IMR-90 (cell line): Measurements from ENCODE around the gene HS2ST1. TPM values are rescaled to one million over a fixed set of nuclear protein-coding genes. Genes with fewer than 3 reads are reported as not detected.

Experiments
- ATAC-seq: fragments of 200-7000 bp; cut with Tn5 transposase; 2 replicates; pipeline ENCODE4 v1.9.1; 2020; ENCODE audit warnings: low read depth, mild to moderate bottlenecking, moderate library complexity
- BruUV-seq: library from RNA; stranded (reverse); fragments of 400-500 nt; replicated peaks from 2 replicates; lab custom pipeline; 2021; lab: Mats Ljungman, UMichigan
- CTCF ChIA-PET: fragments of 300-600 bp; formaldehyde crosslinking; extraction: SDS; loops from one replicate; lab custom pipeline; 2021; ENCODE audit warnings: antibody characterized with exemption; lab: Yijun Ruan, JAX
- POLR2A ChIA-PET: fragments of 300-600 bp; sonication (Branson Sonifier 250); formaldehyde crosslinking; loops from one replicate; lab custom pipeline; 2022; ENCODE audit warnings: antibody characterized with exemption; ENCODE audit not compliant: unreplicated experiment; lab: Charles Lee
- DNase-seq: peaks from one replicate; pipeline ENCODE4 v3.0.0; 2013
- H2AFZ ChIP-seq: replicated peaks from 2 replicates; pipeline ENCODE3; 2013; ENCODE audit warnings: low read length, mild to moderate bottlenecking; ENCODE audit not compliant: poor library complexity
- H2AK5ac ChIP-seq: 2 replicates; pipeline ENCODE4 v1.6.1; 2013; ENCODE audit warnings: low read depth, low read length, inconsistent platforms
- H2AK9ac ChIP-seq: replicated peaks from 2 replicates; pipeline ENCODE3; 2013; ENCODE audit warnings: mild to moderate bottlenecking, low read depth, low read length, moderate library complexity; ENCODE audit not compliant: poor library complexity
- H2BK120ac ChIP-seq: 2 replicates; pipeline ENCODE4 v1.6.1; 2013; ENCODE audit warnings: low read depth, low read length, inconsistent platforms
- H2BK15ac ChIP-seq: 3 replicates; pipeline ENCODE4 v1.6.1; 2013; ENCODE audit warnings: low read depth, low read length, inconsistent platforms
- H2BK20ac ChIP-seq: 2 replicates; pipeline ENCODE4 v1.6.1; 2013; ENCODE audit warnings: low read depth, mild to moderate bottlenecking, inconsistent platforms, low read length, moderate library complexity
- H2BK5ac ChIP-seq: 2 replicates; pipeline ENCODE4 v1.6.1; 2013; ENCODE audit warnings: mild to moderate bottlenecking, low read depth, low read length, inconsistent platforms; ENCODE audit not compliant: poor library complexity, severe bottlenecking
- H3K14ac ChIP-seq: replicated peaks from 2 replicates; pipeline ENCODE4 v1.6.1; 2013; ENCODE audit warnings: low read depth, low read length, inconsistent platforms
- H3K18ac ChIP-seq: 2 replicates; pipeline ENCODE4 v1.6.1; 2013; ENCODE audit warnings: low read depth, low read length, control low read depth
- H3K23ac ChIP-seq: 2 replicates; pipeline ENCODE4 v1.6.1; 2013; ENCODE audit warnings: low read depth, low read length, inconsistent platforms
- H3K27ac ChIP-seq: 2 replicates; pipeline ENCODE4 v1.5.1; 2013; ENCODE audit warnings: mild to moderate bottlenecking, control low read depth, low read length; ENCODE audit not compliant: insufficient read depth
- H3K27me3 ChIP-seq: 2 replicates; pipeline ENCODE4 v1.6.1; 2013; ENCODE audit warnings: low read length; ENCODE audit not compliant: control insufficient read depth, insufficient read depth
- H3K36me3 ChIP-seq: 2 replicates; pipeline ENCODE4 v1.6.1; 2013; ENCODE audit warnings: low read length, mixed read lengths; ENCODE audit not compliant: control insufficient read depth, insufficient read depth
- H3K4ac ChIP-seq: 2 replicates; pipeline ENCODE4 v1.6.1; 2013; ENCODE audit warnings: low read depth, low read length, inconsistent platforms
- H3K4me1 ChIP-seq: 2 replicates; pipeline ENCODE4 v1.6.1; 2013; ENCODE audit warnings: low read length, mixed read lengths; ENCODE audit not compliant: control insufficient read depth, insufficient read depth
- H3K4me2 ChIP-seq: 2 replicates; pipeline ENCODE4 v1.6.1; 2013; ENCODE audit warnings: low read depth, mild to moderate bottlenecking, control low read depth, low read length, moderate library complexity
- H3K4me3 ChIP-seq: 2 replicates; pipeline ENCODE4 v1.5.1; 2013; ENCODE audit warnings: low read depth, mild to moderate bottlenecking, control low read depth, low read length, moderate library complexity; ENCODE audit not compliant: insufficient read depth
- H3K56ac ChIP-seq: 2 replicates; pipeline ENCODE4 v1.6.1; 2013; ENCODE audit warnings: low read length, inconsistent platforms; ENCODE audit not compliant: insufficient read depth; ENCODE audit errors: extremely low read depth
- H3K79me1 ChIP-seq, 2 experiments: 2 replicates each; pipeline ENCODE4 v1.6.1; 2013; ENCODE audit warnings: low read length in 2 of 2, inconsistent platforms in 1 of 2, low read depth in 1 of 2
- H3K9ac ChIP-seq: 2 replicates; pipeline ENCODE4 v1.6.1; 2013; ENCODE audit warnings: low read depth, low read length, control low read depth
- H3K9me1 ChIP-seq: 2 replicates; pipeline ENCODE4 v1.6.1; 2013; ENCODE audit warnings: low read length, inconsistent platforms; ENCODE audit not compliant: insufficient read depth
- H3K9me3 ChIP-seq: 2 replicates; pipeline ENCODE4 v1.6.1; 2013; ENCODE audit warnings: low read length; ENCODE audit not compliant: control insufficient read depth, insufficient read depth
- H4K20me1 ChIP-seq: 2 replicates; pipeline ENCODE4 v1.6.1; 2013; ENCODE audit warnings: low read length, inconsistent platforms; ENCODE audit not compliant: insufficient read depth
- H4K5ac ChIP-seq: 2 replicates; pipeline ENCODE4 v1.6.1; 2013; ENCODE audit warnings: mild to moderate bottlenecking, low read depth, low read length, control low read depth
- H4K8ac ChIP-seq, 2 experiments: 2 replicates each; pipeline ENCODE4 v1.6.1; 2013; ENCODE audit warnings: low read depth in 2 of 2, low read length in 2 of 2, control low read depth in 1 of 2, inconsistent platforms in 1 of 2
- H4K91ac ChIP-seq: 2 replicates; pipeline ENCODE4 v1.6.1; 2013; ENCODE audit warnings: low read depth, low read length, inconsistent platforms; ENCODE audit not compliant: insufficient read depth
- CEBPB ChIP-seq: IDR thresholded peaks from 2 replicates; pipeline ENCODE4 v1.6.1; 2012; ENCODE audit warnings: low read depth, low read length, improper control_type of control experiment
- CHD1 ChIP-seq: IDR thresholded peaks from 2 replicates; pipeline ENCODE4 v1.6.1; 2012; ENCODE audit warnings: low read depth, low read length, improper control_type of control experiment
- FOS ChIP-seq: fragments of 150-350 bp; IDR thresholded peaks from 2 replicates; pipeline ENCODE4 v1.6.1; 2016; ENCODE audit warnings: low read depth, low read length
- MAFK ChIP-seq: IDR thresholded peaks from 2 replicates; pipeline ENCODE4 v1.6.1; 2012; ENCODE audit warnings: low read depth, low read length, improper control_type of control experiment
- MAZ ChIP-seq: IDR thresholded peaks from 2 replicates; pipeline ENCODE4 v1.6.1; 2012; ENCODE audit warnings: low read depth, mild to moderate bottlenecking, low read length, improper control_type of control experiment, moderate library complexity, borderline replicate concordance
- MXI1 ChIP-seq: IDR thresholded peaks from 2 replicates; pipeline ENCODE4 v1.6.1; 2012; ENCODE audit warnings: low read depth, mild to moderate bottlenecking, low read length, moderate library complexity, borderline replicate concordance
- NFE2L2 ChIP-seq: fragments of 150-350 bp; IDR thresholded peaks from 2 replicates; pipeline ENCODE4 v1.6.1; 2016; ENCODE audit warnings: low read depth, mild to moderate bottlenecking, low read length
- RAD21 ChIP-seq: IDR thresholded peaks from 2 replicates; pipeline ENCODE4 v1.6.1; 2012; ENCODE audit warnings: low read length, improper control_type of control experiment
- RCOR1 ChIP-seq: IDR thresholded peaks from 2 replicates; pipeline ENCODE4 v1.6.1; 2012; ENCODE audit warnings: mild to moderate bottlenecking, low read length, improper control_type of control experiment; ENCODE audit not compliant: insufficient replicate concordance
- RFX5 ChIP-seq: IDR thresholded peaks from 2 replicates; pipeline ENCODE4 v1.8.0; 2012; ENCODE audit warnings: low read depth, mild to moderate bottlenecking, low read length, moderate library complexity
- SMC3 ChIP-seq: fragments of 150-350 bp; IDR thresholded peaks from 2 replicates; pipeline ENCODE4 v1.6.1; 2016; ENCODE audit warnings: low read depth, mild to moderate bottlenecking, antibody characterized with exemption, low read length, moderate library complexity
- WGBS, 2 experiments: methylation state at CpG; one replicate each; pipeline versions ENCODE4 v1.1.5 to v1.1.7; 2013; ENCODE audit warnings: missing lambda C conversion rate in 2 of 2; ENCODE audit not compliant: insufficient read length in 1 of 2; ENCODE audit errors: extremely low coverage in 2 of 2; 5-methylcytosine and 5-hydroxymethylcytosine counted together
- dilution Hi-C: fragments of 300-500 bp; cut with HindIII; formaldehyde crosslinking; loops from one replicate; pipeline ENCODE4 v1.14.3; 2018; ENCODE audit warnings: low sequenced_read_pairs; ENCODE audit not compliant: unreplicated experiment
- in situ Hi-C: fragments of 300-500 bp; cut with MboI; formaldehyde crosslinking; loops from 3 replicates; pipeline ENCODE4 v1.14.3; 2019; ENCODE audit warnings: low sequenced_read_pairs, inconsistent platforms, mixed read lengths
- intact Hi-C: fragments of 100-400 bp; cut with micrococcal nuclease; formaldehyde crosslinking; loops from 2 replicates; pipeline ENCODE4 v1.10.0; 2022
- polyA plus RNA-seq, 3 experiments: library from polyadenylated mRNA; depleted of rRNA; stranded (reverse); fragments of >200 nt; gene quantifications; 2 replicates each; pipeline ENCODE4 v1.2.3, GENCODE V29; 2012; ENCODE audit warnings: low replicate concordance in 1 of 3
- total RNA-seq: library from RNA; depleted of rRNA; stranded (reverse); fragments of >200 nt; gene quantifications from 2 replicates; pipeline ENCODE4 v1.2.3, GENCODE V29; 2012
- TF ChIP-seq, protein P1 (sequence below): fragments of 150-350 bp; IDR thresholded peaks from 2 replicates; pipeline ENCODE4 v1.6.1; 2017; ENCODE audit warnings: mild to moderate bottlenecking, antibody characterized with exemption, low read length, low read depth
- TF ChIP-seq, protein P2 (sequence below): fragments of 150-350 bp; IDR thresholded peaks from 2 replicates; pipeline ENCODE4 v1.6.1; 2016; ENCODE audit warnings: low read depth, mild to moderate bottlenecking, low read length, moderate library complexity, borderline replicate concordance
- TF ChIP-seq, protein P3 (sequence below): conservative IDR thresholded peaks from 2 replicates; pipeline ENCODE4 v1.5.1; 2012; ENCODE audit warnings: mild to moderate bottlenecking, low read depth, low read length, improper control_type of control experiment

HS2ST1 gene
- total and polyA plus RNA-seq, 2 of the 4 experiments (the other 2 are of a cell fraction) = 7.8 to 13.1 TPM

DNA sequence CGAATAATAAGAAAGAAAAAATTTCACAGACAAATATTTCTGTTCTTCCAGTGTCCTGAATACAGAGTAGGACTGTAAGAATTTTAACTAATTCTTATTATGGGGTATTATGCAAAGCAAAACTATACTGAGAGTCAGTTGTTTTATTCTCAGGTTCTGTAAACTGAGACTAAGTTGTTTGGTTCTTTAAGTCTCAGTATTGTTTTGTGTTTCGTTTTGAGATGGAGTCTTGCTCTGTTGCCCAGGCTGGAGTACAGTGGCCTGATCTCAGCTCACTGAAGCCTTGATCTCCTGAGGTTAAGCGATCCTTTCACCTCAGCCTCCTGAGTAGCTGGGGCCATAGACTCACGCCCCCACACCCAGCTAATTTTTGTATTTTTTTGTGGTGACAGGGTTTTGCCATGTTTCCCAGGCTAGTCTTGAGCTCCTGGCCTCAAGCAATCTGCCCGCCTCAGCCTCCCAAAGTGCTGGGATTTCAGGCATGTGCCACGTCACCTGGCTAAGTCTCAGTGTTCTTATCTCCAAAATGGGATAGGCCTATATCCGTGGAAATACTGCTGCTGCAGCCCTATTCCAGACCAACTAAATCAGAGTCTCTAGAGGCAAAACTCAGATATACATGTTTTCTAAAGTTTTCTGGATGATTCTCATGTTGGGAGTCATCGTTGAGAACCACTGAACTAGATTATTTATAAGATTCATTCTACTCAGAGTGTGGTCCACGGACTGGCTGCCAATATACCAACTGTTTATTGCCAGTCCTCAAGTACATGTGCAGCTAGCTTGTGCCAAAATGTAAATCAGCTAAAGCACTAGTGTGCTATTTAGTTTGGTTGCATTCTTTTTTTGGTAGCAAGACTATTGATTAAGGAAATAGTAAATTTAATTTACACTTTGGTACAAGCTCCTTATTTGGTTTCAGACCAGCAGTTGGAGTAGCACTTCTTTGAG lies 116.6 kb downstream of the HS2ST1 start:
- Histone ChIP-seq H3K23ac (no peak overlapping the region), H2AK9ac (no peak overlapping the region), H3K9ac (no peak overlapping the region), H3K27ac (no peak overlapping the region), H3K4me2 (no peak overlapping the region), H3K9me1 (no peaks in the 10 kb centered on the region), H3K4me1 (no peaks in the 10 kb centered on the region), H3K9me3 (no peaks in the 10 kb centered on the region), H3K4ac (no peak overlapping the region), H2BK5ac (no peak overlapping the region), H3K18ac (no peak overlapping the region), H4K20me1 (no peaks in the 10 kb centered on the region), H4K8ac (no peak overlapping the region), H2BK120ac (no peak overlapping the region), H4K5ac (no peak overlapping the region), H3K27me3 (no peaks in the 10 kb centered on the region), H2AK5ac (no peak overlapping the region), H2BK15ac (no peak overlapping the region), H3K79me1 (peaks cover 0 to 9% of the 10 kb centered on the region in 2 experiments; a peak in 1 of 4 replicates), H3K14ac (no peak overlapping the region), H3K56ac (no peak overlapping the region), H3K36me3 (no peaks in the 10 kb centered on the region), H2BK20ac (no peak overlapping the region), H4K91ac (no peak overlapping the region), H2AFZ (no peak overlapping the region), H3K4me3 (no peak overlapping the region)
- in situ Hi-C loops (no loop called here), dilution Hi-C loops (no loop called here), intact Hi-C loops (loop anchor here (2.0 kb wide), 1 partner anchor 56 kb away; no protein-coding TSS in a partner anchor)
- no TSS peak for BruUV-seq
- POLR2A ChIA-PET = no interaction called here
- DNase-seq (no peak), ATAC-seq (no peak)
- 83% methylated on average over 1 of the region's 9 CpGs; no CpG with 5 or more reads in 1 of the 2 experiments for WGBS, 2 experiments
- CTCF ChIA-PET = no interaction called here
- TF ChIP-seq RFX5 = no peak
- no peak for TF ChIP-seq CEBPB
- TF ChIP-seq, protein P1, sequence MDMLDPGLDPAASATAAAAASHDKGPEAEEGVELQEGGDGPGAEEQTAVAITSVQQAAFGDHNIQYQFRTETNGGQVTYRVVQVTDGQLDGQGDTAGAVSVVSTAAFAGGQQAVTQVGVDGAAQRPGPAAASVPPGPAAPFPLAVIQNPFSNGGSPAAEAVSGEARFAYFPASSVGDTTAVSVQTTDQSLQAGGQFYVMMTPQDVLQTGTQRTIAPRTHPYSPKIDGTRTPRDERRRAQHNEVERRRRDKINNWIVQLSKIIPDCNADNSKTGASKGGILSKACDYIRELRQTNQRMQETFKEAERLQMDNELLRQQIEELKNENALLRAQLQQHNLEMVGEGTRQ = no peak
- no peak for TF ChIP-seq RCOR1
- TF ChIP-seq, protein P2, sequence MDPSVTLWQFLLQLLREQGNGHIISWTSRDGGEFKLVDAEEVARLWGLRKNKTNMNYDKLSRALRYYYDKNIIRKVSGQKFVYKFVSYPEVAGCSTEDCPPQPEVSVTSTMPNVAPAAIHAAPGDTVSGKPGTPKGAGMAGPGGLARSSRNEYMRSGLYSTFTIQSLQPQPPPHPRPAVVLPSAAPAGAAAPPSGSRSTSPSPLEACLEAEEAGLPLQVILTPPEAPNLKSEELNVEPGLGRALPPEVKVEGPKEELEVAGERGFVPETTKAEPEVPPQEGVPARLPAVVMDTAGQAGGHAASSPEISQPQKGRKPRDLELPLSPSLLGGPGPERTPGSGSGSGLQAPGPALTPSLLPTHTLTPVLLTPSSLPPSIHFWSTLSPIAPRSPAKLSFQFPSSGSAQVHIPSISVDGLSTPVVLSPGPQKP = no peak
- TF ChIP-seq, protein P3, sequence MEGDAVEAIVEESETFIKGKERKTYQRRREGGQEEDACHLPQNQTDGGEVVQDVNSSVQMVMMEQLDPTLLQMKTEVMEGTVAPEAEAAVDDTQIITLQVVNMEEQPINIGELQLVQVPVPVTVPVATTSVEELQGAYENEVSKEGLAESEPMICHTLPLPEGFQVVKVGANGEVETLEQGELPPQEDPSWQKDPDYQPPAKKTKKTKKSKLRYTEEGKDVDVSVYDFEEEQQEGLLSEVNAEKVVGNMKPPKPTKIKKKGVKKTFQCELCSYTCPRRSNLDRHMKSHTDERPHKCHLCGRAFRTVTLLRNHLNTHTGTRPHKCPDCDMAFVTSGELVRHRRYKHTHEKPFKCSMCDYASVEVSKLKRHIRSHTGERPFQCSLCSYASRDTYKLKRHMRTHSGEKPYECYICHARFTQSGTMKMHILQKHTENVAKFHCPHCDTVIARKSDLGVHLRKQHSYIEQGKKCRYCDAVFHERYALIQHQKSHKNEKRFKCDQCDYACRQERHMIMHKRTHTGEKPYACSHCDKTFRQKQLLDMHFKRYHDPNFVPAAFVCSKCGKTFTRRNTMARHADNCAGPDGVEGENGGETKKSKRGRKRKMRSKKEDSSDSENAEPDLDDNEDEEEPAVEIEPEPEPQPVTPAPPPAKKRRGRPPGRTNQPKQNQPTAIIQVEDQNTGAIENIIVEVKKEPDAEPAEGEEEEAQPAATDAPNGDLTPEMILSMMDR = no peak
- no peak for TF ChIP-seq NFE2L2
- TF ChIP-seq SMC3 = no peak
- no peak for TF ChIP-seq FOS
- TF ChIP-seq MAZ = no peak
- no peak for TF ChIP-seq CHD1
- TF ChIP-seq RAD21 = no peak
- no peak for TF ChIP-seq MXI1
- TF ChIP-seq MAFK = no peak
